VCaP (cell line): Measurements from ENCODE around the gene TGFBI.

ENCODE experiments used
- H3K27ac ChIP-seq: fragments of 450-650 bp; 2 replicates; pipeline ENCODE4 v1.5.1; 2017
- TF ChIP-seq, protein P1 (sequence below): fragments of 450-650 bp; conservative IDR thresholded peaks from 2 replicates; pipeline ENCODE4 v1.5.1; 2017; ENCODE audit warnings: mild to moderate bottlenecking, moderate library complexity

Gene TGFBI

DNA sequence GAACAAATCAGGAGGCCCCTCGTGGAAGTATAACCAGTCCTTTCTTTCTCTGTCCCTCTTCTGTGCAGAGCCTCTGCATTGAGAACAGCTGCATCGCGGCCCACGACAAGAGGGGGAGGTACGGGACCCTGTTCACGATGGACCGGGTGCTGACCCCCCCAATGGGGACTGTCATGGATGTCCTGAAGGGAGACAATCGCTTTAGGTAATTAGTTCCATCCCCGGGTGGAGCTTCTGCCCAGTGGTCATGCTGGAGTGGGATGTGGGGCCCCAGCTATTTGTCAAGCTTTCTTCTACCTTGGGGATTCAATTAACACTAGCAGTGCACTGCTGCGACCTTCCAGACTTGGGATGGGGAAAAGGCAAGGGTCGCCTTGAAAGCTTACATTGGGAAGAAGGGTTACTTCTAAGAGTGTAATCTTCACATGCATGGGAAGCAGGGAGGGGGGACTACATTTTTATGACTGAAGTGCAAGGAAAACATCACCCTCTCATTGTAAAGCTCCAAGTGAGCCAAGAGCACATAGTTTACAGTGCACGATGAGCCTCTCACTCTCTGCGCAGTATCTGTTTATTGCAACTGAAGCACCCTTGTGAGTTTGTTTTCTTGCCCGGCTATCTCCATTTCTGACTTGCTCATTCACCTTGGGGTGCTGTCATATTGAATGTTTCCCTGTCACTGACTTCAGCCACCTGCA, 27.0 kb downstream of the TGFBI start:
- H3K27ac ChIP-seq = no peak overlapping the region

GRCh38 chr5:136056336-136056735, 27.5 kb downstream of the TGFBI start:
- TF ChIP-seq, protein P1, sequence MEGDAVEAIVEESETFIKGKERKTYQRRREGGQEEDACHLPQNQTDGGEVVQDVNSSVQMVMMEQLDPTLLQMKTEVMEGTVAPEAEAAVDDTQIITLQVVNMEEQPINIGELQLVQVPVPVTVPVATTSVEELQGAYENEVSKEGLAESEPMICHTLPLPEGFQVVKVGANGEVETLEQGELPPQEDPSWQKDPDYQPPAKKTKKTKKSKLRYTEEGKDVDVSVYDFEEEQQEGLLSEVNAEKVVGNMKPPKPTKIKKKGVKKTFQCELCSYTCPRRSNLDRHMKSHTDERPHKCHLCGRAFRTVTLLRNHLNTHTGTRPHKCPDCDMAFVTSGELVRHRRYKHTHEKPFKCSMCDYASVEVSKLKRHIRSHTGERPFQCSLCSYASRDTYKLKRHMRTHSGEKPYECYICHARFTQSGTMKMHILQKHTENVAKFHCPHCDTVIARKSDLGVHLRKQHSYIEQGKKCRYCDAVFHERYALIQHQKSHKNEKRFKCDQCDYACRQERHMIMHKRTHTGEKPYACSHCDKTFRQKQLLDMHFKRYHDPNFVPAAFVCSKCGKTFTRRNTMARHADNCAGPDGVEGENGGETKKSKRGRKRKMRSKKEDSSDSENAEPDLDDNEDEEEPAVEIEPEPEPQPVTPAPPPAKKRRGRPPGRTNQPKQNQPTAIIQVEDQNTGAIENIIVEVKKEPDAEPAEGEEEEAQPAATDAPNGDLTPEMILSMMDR = no peak
- no peak overlapping the region for H3K27ac ChIP-seq

More for the DNA sequence above, 27.0 kb downstream of the TGFBI start:
- TF ChIP-seq, protein P1 = no peak

GRCh38 chr5:136056771-136057335, 28.1 kb downstream of the TGFBI start:
- H3K27ac ChIP-seq = no peak overlapping the region

GRCh38 chr5:136057401-136058038, 28.7 kb downstream of the TGFBI start:
- TF ChIP-seq, protein P1 = no peak
- no peak overlapping the region for H3K27ac ChIP-seq

More at GRCh38 chr5:136056771-136057335, 28.1 kb downstream of the TGFBI start:
- TF ChIP-seq, protein P1 = no peak

DNA sequence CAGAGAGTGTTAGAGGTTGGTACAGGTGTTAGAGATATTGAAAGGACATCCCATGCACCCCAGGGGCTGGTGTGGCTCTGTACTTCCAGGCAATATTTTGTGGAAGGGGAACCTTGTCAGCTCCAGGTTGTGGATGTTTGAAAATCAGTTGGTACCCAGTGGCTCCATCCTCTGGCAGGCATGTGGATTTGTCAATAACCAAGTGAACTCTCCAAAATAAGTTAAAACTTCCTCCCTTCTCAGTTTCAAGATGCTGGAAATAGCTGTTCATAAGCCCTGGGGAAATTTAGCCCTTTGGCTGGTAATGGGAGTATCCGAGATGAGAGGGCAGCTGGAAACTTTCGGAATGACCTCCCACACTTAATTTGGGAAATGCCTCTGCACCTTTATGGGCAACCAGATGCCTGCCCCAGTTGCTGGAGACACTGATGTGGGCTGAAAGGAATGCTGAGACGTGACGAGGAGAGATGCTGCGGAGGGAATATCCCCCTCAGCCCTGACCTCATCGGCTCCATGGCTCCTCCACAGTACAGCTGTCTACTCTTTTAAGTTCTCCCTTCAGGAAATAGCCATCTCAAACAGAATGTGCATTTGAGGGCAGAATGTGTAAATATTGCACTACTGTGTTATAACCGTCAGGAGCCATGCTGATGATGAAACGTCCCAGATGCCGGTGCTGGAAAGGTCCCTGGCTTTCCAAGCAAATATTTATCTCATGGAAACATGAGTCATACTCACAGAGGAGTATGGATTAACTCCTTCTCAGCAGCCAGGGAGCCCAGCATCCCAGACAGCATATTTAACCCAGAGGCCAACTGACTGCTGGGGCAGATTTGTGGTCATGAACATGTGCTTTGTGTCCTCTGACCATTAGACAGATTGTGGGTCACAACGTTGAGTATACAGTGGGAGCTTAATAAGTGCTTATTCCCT, 29.5 kb downstream of the TGFBI start:
- TF ChIP-seq, protein P1 = no peak; the same call in 1 of the 2 replicates
- no peak overlapping the region for H3K27ac ChIP-seq

- TF ChIP-seq, protein P1 = no peak
- no peak overlapping the region for H3K27ac ChIP-seq
Measured at GRCh38 chr5:136058972-136059354, 30.2 kb downstream of the TGFBI start.
